Fibroblast of lung (primary cell): ENCODE data around the gene FIP1L1. TPM values are rescaled to one million over a fixed set of nuclear protein-coding genes. Genes with fewer than 3 reads are reported as not detected.

Experiments used
- DNase-seq, 2 donors: peaks; one replicate each; pipeline versions ENCODE4 v3.0.0 to v3.0.0-alpha.2; 2010; ENCODE audit warnings: low read depth in 2 of 2
- H2AFZ ChIP-seq: 2 replicates; pipeline ENCODE4 v1.5.1; 2012; ENCODE audit warnings: low read length, control low read depth, inconsistent platforms
- H3K27ac ChIP-seq: 2 replicates; pipeline ENCODE4 v1.5.1; 2011; ENCODE audit warnings: low read length, control low read depth; ENCODE audit not compliant: insufficient read depth
- H3K27me3 ChIP-seq: 2 replicates; pipeline ENCODE4 v1.5.1; 2011; ENCODE audit warnings: mild to moderate bottlenecking, low read length; ENCODE audit not compliant: control insufficient read depth, insufficient read depth
- H3K36me3 ChIP-seq: 2 replicates; pipeline ENCODE4 v1.5.1; 2011; ENCODE audit warnings: low read length; ENCODE audit not compliant: control insufficient read depth, insufficient read depth
- H3K4me1 ChIP-seq: 2 replicates; pipeline ENCODE4 v1.5.1; 2011; ENCODE audit warnings: low read length; ENCODE audit not compliant: control insufficient read depth, insufficient read depth; ENCODE audit errors: extremely low read depth
- H3K4me2 ChIP-seq: 2 replicates; pipeline ENCODE4 v1.5.1; 2011; ENCODE audit warnings: low read length, control low read depth; ENCODE audit not compliant: insufficient read depth; ENCODE audit errors: extremely low read depth
- H3K4me3 ChIP-seq, 4 experiments: fragments of 200-600 bp in 1 of 4; sonication (generic) in 1 of 4; replicated peaks in 1 of 4; 2 replicates each; pipeline ENCODE4 v1.5.1; 2011 to 2016; ENCODE audit warnings: low read length in 4 of 4, low read depth in 3 of 4, mild to moderate bottlenecking in 3 of 4, control low read depth in 2 of 4, inconsistent platforms in 1 of 4, mixed read lengths in 1 of 4; ENCODE audit not compliant: insufficient read depth in 1 of 4; ENCODE audit errors: control extremely low read depth in 1 of 4
- H3K79me2 ChIP-seq: 2 replicates; pipeline ENCODE4 v1.5.1; 2012; ENCODE audit warnings: mild to moderate bottlenecking, low read length, inconsistent platforms; ENCODE audit not compliant: control insufficient read depth, insufficient read depth
- H3K9ac ChIP-seq: 2 replicates; pipeline ENCODE4 v1.5.1; 2011; ENCODE audit warnings: mild to moderate bottlenecking, low read length, control low read depth; ENCODE audit not compliant: insufficient read depth
- H3K9me3 ChIP-seq: 2 replicates; pipeline ENCODE4 v1.5.1; 2012; ENCODE audit warnings: low read depth, low read length; ENCODE audit not compliant: control insufficient read depth, insufficient read depth
- H4K20me1 ChIP-seq: 2 replicates; pipeline ENCODE4 v1.5.1; 2011; ENCODE audit warnings: low read length; ENCODE audit not compliant: control insufficient read depth, insufficient read depth; ENCODE audit errors: extremely low read depth
- EZH2 ChIP-seq: IDR thresholded peaks from 2 replicates; pipeline ENCODE4 v1.5.1; 2012; ENCODE audit warnings: low read length, control low read depth, mild to moderate bottlenecking; ENCODE audit errors: missing control alignments
- polyA plus RNA-seq, 2 donors: library from polyadenylated mRNA; depleted of rRNA in 1 of 2; stranded (reverse) in 1 of 2; unstranded in 1 of 2; fragments of >200 nt; gene quantifications; 2 replicates each; pipeline ENCODE4 v1.2.1, GENCODE V29; 2011 to 2012; ENCODE audit warnings: missing spikeins in 1 of 2
- total RNA-seq: library from RNA; depleted of rRNA; stranded (reverse); fragments of >200 nt; gene quantifications from 2 replicates; pipeline ENCODE4 v1.2.1, GENCODE V29; 2014
- TF ChIP-seq, protein P1 (sequence below), 2 donors: IDR thresholded peaks in 1 of 2; conservative IDR thresholded peaks in 1 of 2; 1 replicate in 1 of 2; 2 replicates in 1 of 2; pipeline ENCODE4 v1.5.1; 2011 to 2012; ENCODE audit warnings: low read length in 2 of 2, control low read depth in 1 of 2, inconsistent platforms in 1 of 2, low read depth in 1 of 2, mild to moderate bottlenecking in 1 of 2

FIP1L1 gene
- total and polyA plus RNA-seq, 2 donors (not counting 1 experiment from before 2014, with no cell fraction given): 22.3 to 98.3 TPM

GRCh38 chr4:53490965-53491622 lies 113.7 kb downstream of the FIP1L1 start:
- H4K20me1 ChIP-seq: no peaks in the 10 kb centered on the region
- peak; percentile 84 to 95 for DNase-seq
- TF ChIP-seq, protein P1, sequence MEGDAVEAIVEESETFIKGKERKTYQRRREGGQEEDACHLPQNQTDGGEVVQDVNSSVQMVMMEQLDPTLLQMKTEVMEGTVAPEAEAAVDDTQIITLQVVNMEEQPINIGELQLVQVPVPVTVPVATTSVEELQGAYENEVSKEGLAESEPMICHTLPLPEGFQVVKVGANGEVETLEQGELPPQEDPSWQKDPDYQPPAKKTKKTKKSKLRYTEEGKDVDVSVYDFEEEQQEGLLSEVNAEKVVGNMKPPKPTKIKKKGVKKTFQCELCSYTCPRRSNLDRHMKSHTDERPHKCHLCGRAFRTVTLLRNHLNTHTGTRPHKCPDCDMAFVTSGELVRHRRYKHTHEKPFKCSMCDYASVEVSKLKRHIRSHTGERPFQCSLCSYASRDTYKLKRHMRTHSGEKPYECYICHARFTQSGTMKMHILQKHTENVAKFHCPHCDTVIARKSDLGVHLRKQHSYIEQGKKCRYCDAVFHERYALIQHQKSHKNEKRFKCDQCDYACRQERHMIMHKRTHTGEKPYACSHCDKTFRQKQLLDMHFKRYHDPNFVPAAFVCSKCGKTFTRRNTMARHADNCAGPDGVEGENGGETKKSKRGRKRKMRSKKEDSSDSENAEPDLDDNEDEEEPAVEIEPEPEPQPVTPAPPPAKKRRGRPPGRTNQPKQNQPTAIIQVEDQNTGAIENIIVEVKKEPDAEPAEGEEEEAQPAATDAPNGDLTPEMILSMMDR (conservative IDR thresholded peaks at IDR 0.05 in 1 of 2, IDR thresholded peaks at IDR 0.05 in 1 of 2; ENCODE audit: low read depth in 1 of 2, low read length in 2 of 2): peak; percentile 70 to 81
- TF ChIP-seq EZH2: no peak
- no peaks in the 10 kb centered on the region for H3K36me3 ChIP-seq
- H3K4me1 ChIP-seq: peaks cover 13% of the 10 kb centered on the region
- no peaks in the 10 kb centered on the region for H3K27me3 ChIP-seq
- no peak overlapping the region for H3K4me3 ChIP-seq
- H3K79me2 ChIP-seq: no peaks in the 10 kb centered on the region
- H3K9ac ChIP-seq: no peak overlapping the region
- H3K4me2 ChIP-seq: peak overlapping the region; percentile 48
- H3K9me3 ChIP-seq: no peaks in the 10 kb centered on the region
- H3K27ac ChIP-seq: peak overlapping the region; percentile 68
- no peak overlapping the region for H2AFZ ChIP-seq

DNA sequence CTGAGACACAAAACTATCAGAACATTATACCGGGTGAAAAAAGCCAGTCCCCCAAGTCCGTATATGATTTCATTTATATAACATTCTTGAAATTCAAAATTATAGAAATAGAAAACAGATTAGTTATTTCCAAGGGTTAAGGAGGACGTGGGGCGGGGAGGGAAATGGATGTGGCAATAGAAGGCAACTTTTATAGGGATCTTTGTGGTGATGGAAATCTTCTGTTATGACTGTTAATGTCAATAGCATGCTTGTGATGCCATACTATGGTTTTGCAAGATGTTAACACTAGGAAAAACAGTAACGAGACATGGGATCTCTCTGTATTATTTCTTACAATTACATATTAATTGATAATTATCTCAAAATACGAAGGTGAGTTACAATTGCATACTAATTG lies 117.4 kb downstream of the FIP1L1 start:
- H2AFZ ChIP-seq: no peak overlapping the region
- no peak overlapping the region for H3K9ac ChIP-seq
- H3K9me3 ChIP-seq: no peaks in the 10 kb centered on the region
- DNase-seq: no peak
- no peaks in the 10 kb centered on the region for H3K27me3 ChIP-seq
- no peaks in the 10 kb centered on the region for H4K20me1 ChIP-seq
- H3K79me2 ChIP-seq: no peaks in the 10 kb centered on the region
- H3K4me1 ChIP-seq: peaks cover 8% of the 10 kb centered on the region
- H3K4me2 ChIP-seq: no peak overlapping the region
- no peak overlapping the region for H3K4me3 ChIP-seq
- H3K36me3 ChIP-seq: no peaks in the 10 kb centered on the region
- no peak overlapping the region for H3K27ac ChIP-seq
- TF ChIP-seq EZH2: no peak
- TF ChIP-seq, protein P1 (conservative IDR thresholded peaks at IDR 0.05 in 1 of 2, IDR thresholded peaks at IDR 0.05 in 1 of 2; ENCODE audit: low read depth in 1 of 2, low read length in 2 of 2): no peak

- Histone ChIP-seq H3K27ac (no peak overlapping the region), H3K4me3 (no peak overlapping the region), H2AFZ (no peak overlapping the region), H4K20me1 (no peaks in the 10 kb centered on the region), H3K4me1 (no peaks in the 10 kb centered on the region), H3K79me2 (no peaks in the 10 kb centered on the region), H3K36me3 (no peaks in the 10 kb centered on the region), H3K4me2 (no peak overlapping the region), H3K9me3 (no peaks in the 10 kb centered on the region), H3K9ac (no peak overlapping the region), H3K27me3 (no peaks in the 10 kb centered on the region)
- TF ChIP-seq, protein P1 (conservative IDR thresholded peaks at IDR 0.05 in 1 of 2, IDR thresholded peaks at IDR 0.05 in 1 of 2; ENCODE audit: low read depth in 1 of 2, low read length in 2 of 2): peak in 1 of 2 donors; percentile 35
- no peak for TF ChIP-seq EZH2
- peak; percentile 57 to 63 for DNase-seq
Measured at GRCh38 chr4:53497487-53498244, 120.2 kb downstream of the FIP1L1 start.
